CD8-positive, alpha-beta memory T cell (primary cell): ENCODE measurements around the gene PSMC3. TPM values are rescaled to one million over a fixed set of nuclear protein-coding genes. Genes with fewer than 3 reads are reported as not detected.

ENCODE experiments used
- CTCF ChIA-PET: fragments of 350-600 bp; sonication (Branson Sonifier 250); formaldehyde crosslinking; loops from one replicate; lab custom pipeline; 2021; ENCODE audit warnings: antibody characterized with exemption; lab: Charles Lee
- POLR2A ChIA-PET: fragments of 350-600 bp; sonication (Branson Sonifier 250); formaldehyde crosslinking; loops from one replicate; lab custom pipeline; 2021; ENCODE audit warnings: antibody characterized with exemption; lab: Charles Lee
- DNase-seq, 5 donors: peaks; one replicate each; pipeline versions ENCODE4 v3.0.0 to v3.0.0-alpha.2; 2020 to 2022; ENCODE audit warnings: mixed read lengths in 1 of 5
- H3K27ac ChIP-seq: one replicate; pipeline ENCODE4 v1.7.0; 2013; ENCODE audit warnings: low read depth, mild to moderate bottlenecking, low read length, moderate library complexity
- H3K27me3 ChIP-seq: 2 replicates; pipeline ENCODE4 v1.7.0; 2013; ENCODE audit warnings: low read length, mild to moderate bottlenecking; ENCODE audit not compliant: insufficient read depth, poor library complexity, severe bottlenecking
- H3K36me3 ChIP-seq: 2 replicates; pipeline ENCODE4 v1.7.0; 2013; ENCODE audit warnings: mild to moderate bottlenecking, low read length, moderate library complexity; ENCODE audit not compliant: insufficient read depth
- H3K4me1 ChIP-seq: 2 replicates; pipeline ENCODE4 v1.7.0; 2013; ENCODE audit warnings: mild to moderate bottlenecking, low read length, moderate library complexity; ENCODE audit not compliant: insufficient read depth
- H3K4me3 ChIP-seq: 2 replicates; pipeline ENCODE4 v1.7.0; 2013; ENCODE audit warnings: mild to moderate bottlenecking, low read length
- H3K9me3 ChIP-seq: 2 replicates; pipeline ENCODE4 v1.7.0; 2013; ENCODE audit warnings: mild to moderate bottlenecking, low read length
- H3K27ac Mint-ChIP-seq, 8 donors: one replicate each; pipeline ENCODE4 v1.8.0; 2020 to 2021; ENCODE audit warnings: mixed read lengths in 8 of 8, mild to moderate bottlenecking in 6 of 8, inconsistent platforms in 3 of 8, moderate library complexity in 3 of 8
- H3K27me3 Mint-ChIP-seq, 2 donors: one replicate each; pipeline ENCODE4 v1.8.0; 2020 to 2021; ENCODE audit warnings: mixed read lengths in 2 of 2, mild to moderate bottlenecking in 1 of 2, moderate library complexity in 1 of 2
- H3K36me3 Mint-ChIP-seq, 3 donors: one replicate each; pipeline ENCODE4 v1.8.0; 2020 to 2021; ENCODE audit warnings: mixed read lengths in 3 of 3, inconsistent platforms in 1 of 3, mild to moderate bottlenecking in 1 of 3
- H3K4me1 Mint-ChIP-seq, 3 donors: one replicate each; pipeline ENCODE4 v1.8.0; 2020 to 2021; ENCODE audit warnings: mixed read lengths in 3 of 3, inconsistent platforms in 1 of 3, mild to moderate bottlenecking in 1 of 3
- H3K4me3 Mint-ChIP-seq, 7 donors: one replicate each; pipeline ENCODE4 v1.8.0; 2020 to 2021; ENCODE audit warnings: mixed read lengths in 7 of 7, mild to moderate bottlenecking in 6 of 7, moderate library complexity in 4 of 7, inconsistent platforms in 2 of 7
- H3K9me3 Mint-ChIP-seq, 5 donors: one replicate each; pipeline ENCODE4 v1.8.0; 2020 to 2022; ENCODE audit warnings: mixed read lengths in 5 of 5, mild to moderate bottlenecking in 3 of 5, moderate library complexity in 2 of 5, inconsistent platforms in 1 of 5
- polyA plus RNA-seq: library from polyadenylated mRNA; unstranded; fragments of 300-500 nt; fragmentation: Illumina TruSeq; gene quantifications from one replicate; pipeline ENCODE4 v1.2.3, GENCODE V29; 2021
- total RNA-seq, 2 experiments: library from RNA; stranded (reverse); gene quantifications; one replicate each; pipeline ENCODE4 v1.2.3, GENCODE V29; 2021

Gene PSMC3
- total and polyA plus RNA-seq, 3 experiments from 2014 or later: 118 to 219 (median 200) TPM

DNA sequence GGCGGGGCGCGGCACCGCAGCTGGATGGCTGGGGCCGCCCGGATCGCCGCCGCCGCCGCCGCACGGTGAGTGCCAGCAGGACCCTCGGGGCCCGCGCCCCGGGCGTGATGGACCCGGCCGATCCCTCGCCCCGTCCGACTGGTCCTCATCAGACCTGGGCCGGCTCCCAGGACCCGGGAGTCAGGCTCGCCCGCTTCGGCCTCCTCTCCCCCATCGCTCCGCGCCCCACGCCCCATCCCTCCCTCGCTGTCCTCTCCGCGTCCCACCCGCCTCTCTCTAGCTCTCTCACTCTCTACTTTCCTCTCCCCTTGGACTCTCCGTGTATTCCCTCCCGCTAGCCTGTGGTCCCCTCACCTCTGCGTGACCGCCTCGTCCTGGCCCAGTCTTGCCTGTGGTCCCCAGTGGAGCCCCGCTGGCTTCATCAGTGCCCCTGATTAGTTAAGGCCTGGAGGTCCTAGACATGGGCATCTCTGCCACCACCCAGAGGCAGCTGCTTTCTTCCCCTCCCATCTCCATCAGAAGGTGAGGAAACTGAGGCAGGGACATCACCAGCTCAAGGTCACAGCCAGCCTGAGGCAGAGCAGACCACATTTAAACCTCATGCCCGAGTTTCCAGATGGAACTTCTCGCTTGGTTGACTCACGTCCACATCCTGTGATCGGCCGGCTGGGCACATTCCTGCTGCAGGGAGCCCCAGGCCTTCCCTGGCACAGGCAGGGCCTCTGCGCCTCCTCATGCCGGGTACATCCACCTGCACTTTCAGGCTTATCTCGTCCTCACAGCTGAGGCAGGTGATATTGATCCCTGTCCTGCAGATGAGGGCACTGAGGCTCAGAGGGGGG, 17.4 kb downstream of the PSMC3 start:
- H3K9me3 Mint-ChIP-seq: no peaks in the 10 kb centered on the region
- peak in 1 of 5 donors; percentile 45 for DNase-seq
- H3K27me3 ChIP-seq: no peaks in the 10 kb centered on the region
- peak overlapping the region; percentile 40 for H3K27ac ChIP-seq
- peaks cover 0 to 18% (median 2%) of the 10 kb centered on the region in 3 donors for H3K36me3 Mint-ChIP-seq
- H3K4me3 ChIP-seq: peak overlapping the region; percentile 65
- peaks cover 1% of the 10 kb centered on the region for H3K36me3 ChIP-seq
- no peaks in the 10 kb centered on the region for H3K9me3 ChIP-seq
- POLR2A ChIA-PET: interaction anchor here (1.0 kb wide), 1 partner anchor 17 kb away, joined by 6 read pairs; the partner anchor contains the start of gene PSMC3
- H3K27me3 Mint-ChIP-seq: no peaks in the 10 kb centered on the region
- peak overlapping the region; percentile 87 to 96 (median 91) for H3K4me3 Mint-ChIP-seq
- peak overlapping the region; percentile 83 to 98 (median 94) for H3K27ac Mint-ChIP-seq
- CTCF ChIA-PET: interaction anchor here (0.9 to 7.1 kb wide), 7 partner anchors 9 to 231 kb away, joined by 4 to 129 read pairs (median 5); partner anchors contain the start of gene ACP2
- peaks cover 19% of the 10 kb centered on the region for H3K4me1 ChIP-seq
- peaks cover 15 to 32% (median 20%) of the 10 kb centered on the region in 3 donors for H3K4me1 Mint-ChIP-seq

DNA sequence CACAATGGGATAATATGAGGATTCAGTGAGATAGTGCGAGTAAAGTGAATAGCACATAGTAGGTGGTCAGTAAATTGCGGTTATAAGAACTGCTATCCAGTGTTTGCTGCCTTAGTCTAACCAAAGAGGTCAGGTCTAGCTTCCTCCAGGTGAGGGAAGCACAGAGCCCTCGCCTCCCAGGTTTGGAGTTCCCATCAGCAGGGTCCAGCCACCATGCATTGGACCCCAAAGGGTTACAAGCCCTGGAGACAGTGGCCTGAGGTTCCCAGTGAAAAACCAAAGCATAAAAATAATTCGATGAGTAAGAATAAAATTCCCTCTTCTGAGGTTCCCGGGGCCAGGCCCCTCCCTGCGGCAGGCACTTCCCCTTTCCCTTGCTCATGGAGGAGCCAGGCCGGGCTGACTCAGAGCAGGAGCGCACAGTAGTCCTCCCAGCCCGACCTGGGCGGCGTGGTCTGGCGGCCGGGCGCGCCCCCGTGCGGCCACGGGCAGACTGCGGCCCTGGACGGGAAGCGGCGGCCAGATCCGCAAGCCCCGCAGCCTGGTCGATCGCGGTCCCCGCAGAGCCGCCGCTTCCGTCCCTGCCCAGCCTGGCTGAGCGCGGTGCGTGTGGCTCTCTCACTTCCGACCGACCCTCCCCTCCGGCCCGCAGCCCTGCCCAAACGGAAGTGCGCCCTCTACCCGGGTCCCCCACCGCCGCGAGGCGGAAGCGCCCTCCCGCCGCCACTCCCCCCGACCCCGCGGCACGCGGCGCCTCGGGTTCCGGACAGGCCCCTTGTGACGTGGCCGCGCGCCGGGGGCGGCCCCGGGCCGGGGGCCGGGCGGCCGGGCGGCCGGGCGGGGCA, 18.3 kb downstream of the PSMC3 start, which contains the start of gene SLC39A13:
SLC39A13 (plus strand) TSS at position 845 of the 845 bp plus-strand sequence. CDS start 1,505 bp downstream, outside the sequence.
- peak within 1 kb of the TSS; percentile 87 to 96 (median 91) for H3K4me3 Mint-ChIP-seq

DNA sequence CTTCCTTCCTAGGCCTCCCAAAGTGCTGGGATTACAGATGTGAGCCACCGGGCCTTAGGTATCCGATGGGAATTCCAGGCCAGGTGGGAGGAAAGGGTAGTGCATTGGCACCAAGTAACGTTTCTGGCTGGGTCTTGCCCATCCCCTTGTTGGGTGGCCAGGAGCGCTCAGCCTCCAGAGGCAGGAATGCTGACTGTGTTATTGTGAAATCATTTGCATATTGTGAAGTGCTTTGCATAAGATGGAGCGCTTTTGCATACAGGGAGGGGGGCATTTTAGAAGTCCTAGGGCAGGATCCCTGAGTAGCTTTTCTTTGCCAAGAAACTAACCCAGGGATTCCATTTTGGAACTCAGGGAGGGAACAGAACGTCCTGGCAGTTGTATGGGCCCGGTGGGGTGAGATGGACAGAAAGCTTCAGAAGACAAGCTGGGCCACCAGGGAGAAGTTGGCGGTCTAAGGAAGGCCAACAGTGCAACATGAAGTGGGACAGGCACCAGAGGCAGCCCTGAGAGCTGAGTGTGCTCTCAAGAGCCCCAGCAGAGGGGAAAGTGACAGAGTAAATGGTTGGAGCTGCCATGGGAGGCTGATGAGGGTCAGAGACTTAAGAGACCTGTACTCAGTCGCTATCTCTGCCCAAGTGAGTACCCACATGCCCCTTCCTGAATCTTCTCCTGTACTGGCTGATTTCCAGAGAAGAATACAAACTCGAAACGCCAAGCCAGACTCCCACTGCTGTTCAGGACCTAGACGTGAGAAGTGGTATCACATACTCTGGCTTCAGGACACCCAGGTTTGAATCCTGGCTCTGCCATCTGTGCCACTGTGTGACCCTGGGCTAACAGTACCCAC, 19.1 kb downstream of the PSMC3 start:
- ChIA-PET POLR2A (interaction anchor here (0.6 kb wide), 1 partner anchor 236 kb away, joined by 6 read pairs; no protein-coding TSS in a partner anchor), CTCF (interaction anchor here (1.1 to 7.1 kb wide), 5 partner anchors 28 to 230 kb away, joined by 3 to 129 read pairs (median 3); partner anchors contain the start of genes ACP2 and ARFGAP2)
- Histone ChIP-seq H3K9me3 (no peaks in the 10 kb centered on the region), H3K4me3 (peak overlapping the region; percentile 72), H3K36me3 (no peaks in the 10 kb centered on the region), H3K4me1 (peaks cover 19% of the 10 kb centered on the region), H3K27ac (peak overlapping the region; percentile 69), H3K27me3 (no peaks in the 10 kb centered on the region)
- Mint-ChIP-seq H3K4me1 (peaks cover 15 to 32% (median 19%) of the 10 kb centered on the region in 3 donors), H3K4me3 (peak overlapping the region; percentile 81 to 91 (median 86)), H3K27ac (peak overlapping the region; percentile 88 to 96 (median 93)), H3K36me3 (peaks cover 0 to 9% (median 0%) of the 10 kb centered on the region in 3 donors), H3K27me3 (no peaks in the 10 kb centered on the region), H3K9me3 (no peaks in the 10 kb centered on the region)
- DNase-seq: peak in 1 of 5 donors; percentile 43

More for the DNA sequence above, 18.3 kb downstream of the PSMC3 start, which contains the start of gene SLC39A13:
- Histone ChIP-seq H3K4me1 (peaks cover 19% of the 10 kb centered on the region), H3K27ac (peak within 1 kb of the TSS; percentile 69), H3K36me3 (no peaks in the 10 kb centered on the region), H3K27me3 (no peaks in the 10 kb centered on the region), H3K4me3 (peak within 1 kb of the TSS; percentile 72), H3K9me3 (no peaks in the 10 kb centered on the region)
- Mint-ChIP-seq H3K4me1 (peaks cover 15 to 32% (median 19%) of the 10 kb centered on the region in 3 donors), H3K27ac (peak within 1 kb of the TSS; percentile 88 to 98 (median 94)), H3K27me3 (no peaks in the 10 kb centered on the region), H3K36me3 (peaks cover 0 to 13% (median 0%) of the 10 kb centered on the region in 3 donors), H3K9me3 (no peaks in the 10 kb centered on the region)
- ChIA-PET POLR2A (interaction anchor here (0.6 kb wide), 1 partner anchor 235 kb away, joined by 6 read pairs; no protein-coding TSS in a partner anchor), CTCF (interaction anchor here (0.9 to 7.1 kb wide), 9 partner anchors 15 to 231 kb away, joined by 3 to 129 read pairs (median 4); partner anchors contain the start of genes ACP2 and ARFGAP2)
- peak; percentile 85 to 92 (median 89) for DNase-seq

DNA sequence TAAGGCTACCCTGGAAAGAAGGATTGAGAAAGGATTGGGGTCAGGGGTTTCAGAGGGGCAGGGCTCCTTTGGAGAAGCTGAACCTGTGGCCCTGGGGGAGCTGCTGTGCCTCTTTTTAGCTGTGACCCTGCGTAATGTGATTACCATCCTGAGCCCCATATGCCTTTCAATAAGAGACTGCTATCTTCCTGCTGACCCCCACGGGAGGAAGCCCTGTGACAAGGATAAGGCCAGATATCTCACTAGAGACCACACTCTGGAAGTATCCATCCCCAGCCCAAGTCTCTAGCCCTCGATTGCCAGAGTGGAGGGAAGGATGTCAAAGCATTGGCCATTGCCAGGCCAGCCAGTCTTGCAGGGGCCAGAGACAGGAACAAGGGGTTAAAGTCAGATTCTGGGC, 22.7 kb downstream of the PSMC3 start:
- CTCF ChIA-PET: interaction anchor here (7.9 kb wide), 1 partner anchor 30 kb away, joined by 89 read pairs; no protein-coding TSS in a partner anchor
- Histone ChIP-seq H3K27ac (no peak overlapping the region), H3K4me1 (peaks cover 26% of the 10 kb centered on the region), H3K9me3 (no peaks in the 10 kb centered on the region), H3K27me3 (no peaks in the 10 kb centered on the region), H3K4me3 (no peak overlapping the region), H3K36me3 (no peaks in the 10 kb centered on the region)
- DNase-seq: no peak
- Mint-ChIP-seq H3K4me1 (peaks cover 21 to 35% (median 27%) of the 10 kb centered on the region in 3 donors), H3K27me3 (no peaks in the 10 kb centered on the region), H3K4me3 (no peak overlapping the region), H3K9me3 (no peaks in the 10 kb centered on the region), H3K27ac (peak overlapping the region in 1 of 8 donors; percentile 54), H3K36me3 (peaks cover 0 to 1% (median 0%) of the 10 kb centered on the region in 3 donors)
- POLR2A ChIA-PET: no interaction called here

DNA sequence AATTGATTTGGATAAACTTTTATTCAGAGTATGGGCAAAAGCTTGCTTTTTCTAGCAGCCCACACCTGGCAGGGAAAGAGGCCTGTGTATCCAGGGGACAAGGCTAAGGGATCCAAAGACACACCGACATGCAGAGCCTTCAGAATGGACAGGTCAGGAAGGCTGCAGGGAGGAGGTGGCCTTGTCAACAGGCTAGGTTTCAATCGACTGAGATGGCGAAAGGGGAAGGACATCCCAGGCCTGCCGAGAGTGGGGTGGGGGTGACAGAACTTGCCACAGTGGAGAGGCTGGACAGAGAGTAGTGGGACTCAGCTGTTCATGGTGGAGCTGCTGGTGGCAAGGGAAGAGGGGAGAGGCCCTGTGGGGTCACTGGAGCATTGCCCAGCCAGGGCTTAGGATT, 23.1 kb downstream of the PSMC3 start:
- Mint-ChIP-seq H3K27me3 (no peaks in the 10 kb centered on the region), H3K36me3 (peaks cover 0 to 1% (median 0%) of the 10 kb centered on the region in 3 donors), H3K4me1 (peaks cover 22 to 39% (median 27%) of the 10 kb centered on the region in 3 donors), H3K9me3 (no peaks in the 10 kb centered on the region), H3K27ac (peak overlapping the region in 4 of 8 donors; percentile 33 to 75 (median 52)), H3K4me3 (peak overlapping the region in 1 of 7 donors; percentile 81)
- H3K36me3 ChIP-seq: no peaks in the 10 kb centered on the region
- H3K9me3 ChIP-seq: no peaks in the 10 kb centered on the region
- ChIA-PET CTCF (interaction anchor here (7.9 kb wide), 1 partner anchor 29 kb away, joined by 89 read pairs; no protein-coding TSS in a partner anchor), POLR2A (no interaction called here)
- no peak overlapping the region for H3K4me3 ChIP-seq
- peaks cover 26% of the 10 kb centered on the region for H3K4me1 ChIP-seq
- no peak for DNase-seq
- no peaks in the 10 kb centered on the region for H3K27me3 ChIP-seq
- no peak overlapping the region for H3K27ac ChIP-seq

DNA sequence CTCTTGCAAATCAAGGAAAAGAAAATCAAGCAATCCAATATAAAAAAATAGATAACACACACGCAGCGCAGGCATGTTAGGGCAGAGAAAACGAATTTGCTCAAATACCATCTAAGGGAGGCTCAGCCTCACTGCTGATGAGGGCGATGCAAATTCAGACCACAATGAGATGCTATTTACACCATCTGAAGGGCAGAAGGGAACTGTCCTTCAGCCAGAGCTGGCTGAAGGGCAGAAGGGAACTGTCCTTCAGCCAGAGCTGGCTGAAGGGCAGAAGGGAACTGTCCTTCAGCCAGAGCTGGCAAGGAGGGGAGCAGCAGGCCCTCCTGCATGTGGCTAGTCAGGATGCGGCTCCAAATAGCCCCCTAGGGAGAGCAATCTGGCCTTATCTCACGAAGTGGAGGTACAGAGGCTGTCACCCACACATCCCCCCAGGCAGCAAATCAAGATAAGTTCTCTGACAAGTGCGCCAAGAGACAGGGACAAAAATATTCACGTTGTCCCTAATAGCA, 25.4 kb downstream of the PSMC3 start:
- H3K4me3 Mint-ChIP-seq: peak overlapping the region; percentile 48 to 92 (median 78)
- ChIA-PET POLR2A (interaction anchor here (1.2 kb wide), 1 partner anchor 10 kb away, joined by 5 read pairs; no protein-coding TSS in a partner anchor), CTCF (interaction anchor here (2.3 to 7.9 kb wide), 2 partner anchors 9 to 27 kb away, joined by 5 to 89 read pairs; no protein-coding TSS in a partner anchor)
- Histone ChIP-seq H3K4me1 (peaks cover 20% of the 10 kb centered on the region), H3K36me3 (no peaks in the 10 kb centered on the region), H3K9me3 (no peaks in the 10 kb centered on the region), H3K27me3 (no peaks in the 10 kb centered on the region), H3K27ac (peak overlapping the region; percentile 44), H3K4me3 (peak overlapping the region; percentile 65)
- H3K4me1 Mint-ChIP-seq: peaks cover 14 to 37% (median 18%) of the 10 kb centered on the region in 3 donors
- no peak for DNase-seq
- no peaks in the 10 kb centered on the region for H3K27me3 Mint-ChIP-seq
- H3K9me3 Mint-ChIP-seq: no peaks in the 10 kb centered on the region
- peak overlapping the region; percentile 59 to 97 (median 82) for H3K27ac Mint-ChIP-seq
- H3K36me3 Mint-ChIP-seq: peaks cover 0 to 1% (median 0%) of the 10 kb centered on the region in 3 donors
